A549 (cell line): ENCODE data around the gene GRHL3. TPM values are rescaled to one million over a fixed set of nuclear protein-coding genes. Genes with fewer than 3 reads are reported as not detected.

ENCODE experiments used
- ATAC-seq, 2 experiments: fragments of 200-7000 bp in 1 of 2; fragments of >200 bp in 1 of 2; cut with Nextera tagmentation in 1 of 2; cut with Tn5 transposase in 1 of 2; 3 replicates each; pipeline versions ENCODE4 v1.8.0 to v1.9.1; 2018 to 2020; ENCODE audit warnings: mild to moderate bottlenecking in 1 of 2, moderate library complexity in 1 of 2
- CTCF ChIA-PET: fragments of 300-600 bp; sonication (Branson Sonifier 250); formaldehyde crosslinking; extraction: SDS; loops from one replicate; lab custom pipeline; 2021; ENCODE audit warnings: antibody characterized with exemption, inconsistent platforms; lab: Yijun Ruan, JAX
- POLR2A ChIA-PET: fragments of 350-600 bp; formaldehyde crosslinking; extraction: SDS; loops from one replicate; lab custom pipeline; 2021; ENCODE audit warnings: antibody characterized with exemption, inconsistent platforms; lab: Yijun Ruan, JAX
- DNase-seq, 2 experiments: peaks; one replicate each; pipeline versions ENCODE4 v3.0.0 to v3.0.0-alpha.2; 2011 to 2016; ENCODE audit warnings: low read depth in 1 of 2, low spot score in 1 of 2
- FAIRE-seq: peaks from 2 replicates; lab custom pipeline; 2011; peaks lifted over from hg19 to GRCh38; lab: Jason Lieb, UNC
- H3K27ac ChIP-seq, 2 experiments: fragments of >200 bp; sonication (Bioruptor Twin); formaldehyde crosslinking; 3 replicates each; pipeline ENCODE4 v1.5.1; 2016 to 2017
- H3K4me1 ChIP-seq: fragments of >200 bp; sonication (Bioruptor Twin); formaldehyde crosslinking; 3 replicates; pipeline ENCODE4 v1.6.1; 2016
- H3K4me2 ChIP-seq: fragments of >200 bp; sonication (Bioruptor Twin); formaldehyde crosslinking; 3 replicates; pipeline ENCODE4 v1.6.1; 2016
- H3K4me3 ChIP-seq: fragments of >200 bp; sonication (Bioruptor Twin); formaldehyde crosslinking; 3 replicates; pipeline ENCODE4 v1.5.1; 2016
- H3K9me3 ChIP-seq: fragments of >200 bp; sonication (Bioruptor Twin); formaldehyde crosslinking; 3 replicates; pipeline ENCODE4 v1.6.1; 2016
- ATOH8 ChIP-seq: fragments of 250-450 bp; sonication (Bioruptor Pico); IDR thresholded peaks from 2 replicates; pipeline ENCODE4 v1.5.0; 2020; ENCODE audit warnings: low read depth, mild to moderate bottlenecking, moderate library complexity
- BCL3 ChIP-seq: fragments of >200 bp; sonication (Bioruptor Twin); formaldehyde crosslinking; IDR thresholded peaks from 3 replicates; pipeline ENCODE4 v1.6.1; 2016
- EHF ChIP-seq: fragments of 250-450 bp; sonication (Bioruptor Pico); IDR thresholded peaks from 2 replicates; pipeline ENCODE4 v1.5.0; 2020; ENCODE audit warnings: mild to moderate bottlenecking
- EHMT2 ChIP-seq: fragments of 200-600 bp; sonication (generic); IDR thresholded peaks from 2 replicates; pipeline ENCODE4 v1.6.1; 2016; ENCODE audit warnings: antibody characterized with exemption, low read depth, mild to moderate bottlenecking, moderate library complexity
- ELK1 ChIP-seq: fragments of 150-350 bp; IDR thresholded peaks from 2 replicates; pipeline ENCODE4 v1.6.1; 2014; ENCODE audit warnings: low read depth, mild to moderate bottlenecking, low read length
- FOSB ChIP-seq: fragments of 250-450 bp; sonication (Bioruptor Pico); IDR thresholded peaks from 2 replicates; pipeline ENCODE4 v1.5.0; 2020; ENCODE audit warnings: mild to moderate bottlenecking, moderate library complexity
- HDAC2 ChIP-seq: fragments of 200-600 bp; sonication (generic); IDR thresholded peaks from 2 replicates; pipeline ENCODE4 v1.6.1; 2016
- HES2 ChIP-seq: fragments of >200 bp; sonication (Bioruptor Twin); formaldehyde crosslinking; IDR thresholded peaks from 2 replicates; pipeline ENCODE4 v1.6.1; 2016
- HEYL ChIP-seq: fragments of 250-450 bp; sonication (Bioruptor Pico); IDR thresholded peaks from 2 replicates; pipeline ENCODE4 v1.8.0; 2021; ENCODE audit warnings: mild to moderate bottlenecking, moderate library complexity
- HOXB13 ChIP-seq: fragments of 250-450 bp; sonication (Bioruptor Pico); IDR thresholded peaks from 2 replicates; pipeline ENCODE4 v1.5.0; 2020; ENCODE audit warnings: low read depth, mild to moderate bottlenecking, moderate library complexity
- HOXB5 ChIP-seq: fragments of 250-450 bp; sonication (Bioruptor Pico); IDR thresholded peaks from 2 replicates; pipeline ENCODE4 v1.5.0; 2020; ENCODE audit warnings: mild to moderate bottlenecking, moderate library complexity
- KDM5A ChIP-seq: fragments of 200-600 bp; sonication (generic); IDR thresholded peaks from 2 replicates; pipeline ENCODE4 v1.6.1; 2016; ENCODE audit warnings: antibody characterized with exemption, mild to moderate bottlenecking
- MAZ ChIP-seq: fragments of 150-350 bp; IDR thresholded peaks from 2 replicates; pipeline ENCODE4 v1.6.1; 2014; ENCODE audit warnings: antibody characterized with exemption, low read depth, low read length, borderline replicate concordance
- NFE2L2 ChIP-seq: fragments of 150-350 bp; conservative IDR thresholded peaks from 2 replicates; pipeline ENCODE4 v1.6.1; 2014; ENCODE audit warnings: low read length
- NPAS2 ChIP-seq: fragments of 250-450 bp; sonication (Bioruptor Pico); IDR thresholded peaks from 2 replicates; pipeline ENCODE4 v1.8.0; 2022; ENCODE audit warnings: mild to moderate bottlenecking, moderate library complexity, borderline replicate concordance
- POLR2A ChIP-seq: IDR thresholded peaks from 2 replicates; pipeline ENCODE4 v1.6.1; 2012; ENCODE audit warnings: mild to moderate bottlenecking, low read length
- RFX5 ChIP-seq: fragments of 450-650 bp; IDR thresholded peaks from 2 replicates; pipeline ENCODE4 v1.7.1; 2014; ENCODE audit warnings: antibody characterized with exemption, mild to moderate bottlenecking, moderate library complexity
- TFCP2L1 ChIP-seq: fragments of 250-450 bp; sonication (Bioruptor Pico); IDR thresholded peaks from 2 replicates; pipeline ENCODE4 v1.5.0; 2021; ENCODE audit warnings: mild to moderate bottlenecking
- USF2 ChIP-seq: fragments of 450-650 bp; IDR thresholded peaks from 2 replicates; pipeline ENCODE4 v1.6.1; 2014; ENCODE audit warnings: antibody characterized with exemption
- ZNF302 ChIP-seq: fragments of 250-450 bp; sonication (Bioruptor Pico); IDR thresholded peaks from 2 replicates; pipeline ENCODE4 v1.9.0; 2021; ENCODE audit warnings: inconsistent platforms, mild to moderate bottlenecking, moderate library complexity
- WGBS: methylation state at CpG from one replicate; pipeline ENCODE4 v1.1.6; 2017; ENCODE audit errors: missing lambda C conversion rate; 5-methylcytosine and 5-hydroxymethylcytosine counted together
- polyA plus RNA-seq, 4 experiments: library from polyadenylated mRNA; depleted of rRNA in 3 of 4; stranded (reverse); fragments of >200 nt; fragmentation: RNase III in 1 of 4; extraction: RNeasy Plus Mini Kit Qiagen cat#74134 plus additional on column Dnase treatment in 1 of 4; gene quantifications; 2 replicates in 3 of 4; 3 replicates in 1 of 4; pipeline ENCODE4 v1.2.3, GENCODE V29; 2011 to 2017
- TF ChIP-seq, protein P1 (sequence below): fragments of >200 bp; sonication (Bioruptor Twin); formaldehyde crosslinking; IDR thresholded peaks from 3 replicates; pipeline ENCODE4 v1.5.1; 2016
- TF ChIP-seq, protein P2 (sequence below): IDR thresholded peaks from 2 replicates; pipeline ENCODE4 v1.6.1; 2012

The GRHL3 gene
- polyA plus RNA-seq, 2 of the 4 experiments (the other 2 are of a cell fraction): 0.58 to 1.6 TPM

GRCh38 chr1:24379733-24380315 is 60.7 kb downstream of the GRHL3 start:
- Histone ChIP-seq H3K27ac (peak overlapping the region in 1 of 2 experiments; percentile 59; a peak in 2 of 6 replicates), H3K4me3 (no peak overlapping the region), H3K4me1 (peaks cover 17% of the 10 kb centered on the region)
- 72% methylated on average over 8 of the region's 8 CpGs for WGBS
- FAIRE-seq (no peak), ATAC-seq (no peak)
- TF ChIP-seq, protein P1, sequence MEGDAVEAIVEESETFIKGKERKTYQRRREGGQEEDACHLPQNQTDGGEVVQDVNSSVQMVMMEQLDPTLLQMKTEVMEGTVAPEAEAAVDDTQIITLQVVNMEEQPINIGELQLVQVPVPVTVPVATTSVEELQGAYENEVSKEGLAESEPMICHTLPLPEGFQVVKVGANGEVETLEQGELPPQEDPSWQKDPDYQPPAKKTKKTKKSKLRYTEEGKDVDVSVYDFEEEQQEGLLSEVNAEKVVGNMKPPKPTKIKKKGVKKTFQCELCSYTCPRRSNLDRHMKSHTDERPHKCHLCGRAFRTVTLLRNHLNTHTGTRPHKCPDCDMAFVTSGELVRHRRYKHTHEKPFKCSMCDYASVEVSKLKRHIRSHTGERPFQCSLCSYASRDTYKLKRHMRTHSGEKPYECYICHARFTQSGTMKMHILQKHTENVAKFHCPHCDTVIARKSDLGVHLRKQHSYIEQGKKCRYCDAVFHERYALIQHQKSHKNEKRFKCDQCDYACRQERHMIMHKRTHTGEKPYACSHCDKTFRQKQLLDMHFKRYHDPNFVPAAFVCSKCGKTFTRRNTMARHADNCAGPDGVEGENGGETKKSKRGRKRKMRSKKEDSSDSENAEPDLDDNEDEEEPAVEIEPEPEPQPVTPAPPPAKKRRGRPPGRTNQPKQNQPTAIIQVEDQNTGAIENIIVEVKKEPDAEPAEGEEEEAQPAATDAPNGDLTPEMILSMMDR: no peak
- TF ChIP-seq ELK1 (no peak), RFX5 (0 out of 2 replicates have a peak, but pooled peaks have one; percentile 38)
- TF ChIP-seq, all 56 proteins: peak for 1
- DNase-seq: no peak
- Histone ChIP-seq H3K4me2 (no peak overlapping the region), H3K9me3 (no peaks in the 10 kb centered on the region)
- ChIA-PET CTCF (interaction anchor here (1.3 to 23.6 kb wide), 2 partner anchors 11 to 184 kb away, joined by 6 to 748 read pairs; no protein-coding TSS in a partner anchor), POLR2A (no interaction called here)

DNA sequence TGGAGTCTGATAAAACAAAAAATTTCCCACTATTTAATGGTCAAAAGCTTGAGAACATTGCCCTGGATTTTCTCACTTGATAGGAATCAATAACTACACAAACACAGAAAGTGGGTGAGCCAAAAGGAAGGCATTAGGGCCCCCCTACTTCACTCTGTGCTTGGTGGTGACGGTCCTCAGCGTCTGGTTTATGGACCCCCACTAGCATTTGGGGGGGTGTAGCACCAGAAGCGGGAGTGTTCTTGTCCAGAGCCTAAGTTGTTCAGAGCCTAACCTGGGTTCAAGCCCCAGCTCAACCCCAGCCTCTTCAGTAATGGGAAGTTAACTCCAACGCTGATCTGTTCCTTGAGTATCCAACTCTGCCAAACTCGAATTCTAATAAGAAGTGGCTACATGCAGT is 61.4 kb downstream of the GRHL3 start:
- TF ChIP-seq NFE2L2: no peak
- TF ChIP-seq BCL3: no peak
- TF ChIP-seq ATOH8 (CRISPR knock-in tag): no peak
- TF ChIP-seq MAZ: no peak
- TF ChIP-seq NPAS2 (CRISPR knock-in tag): no peak
- TF ChIP-seq HDAC2: no peak
- no peak for TF ChIP-seq USF2
- TF ChIP-seq HEYL (CRISPR knock-in tag): no peak
- TF ChIP-seq HOXB13 (CRISPR knock-in tag): no peak
- POLR2A ChIA-PET: no interaction called here
- Histone ChIP-seq H3K4me3 (no peak overlapping the region), H3K9me3 (no peaks in the 10 kb centered on the region), H3K4me1 (peaks cover 11% of the 10 kb centered on the region), H3K27ac (peak overlapping the region in 1 of 2 experiments; percentile 59; a peak in 3 of 6 replicates), H3K4me2 (no peak overlapping the region)
- FAIRE-seq (no peak), DNase-seq (no peak), ATAC-seq (no peak)
- CTCF ChIA-PET: interaction anchor here (0.8 to 23.6 kb wide), 3 partner anchors 11 to 185 kb away, joined by 3 to 748 read pairs (median 4); no protein-coding TSS in a partner anchor
- WGBS: 91% methylated on average over 4 of the region's 5 CpGs

GRCh38 chr1:24381256-24381655 is 62.1 kb downstream of the GRHL3 start:
- H3K27ac ChIP-seq: 0 out of 6 replicates have a peak overlapping the region, but pooled peaks of 1 of the 2 experiments have one; percentile 59
- POLR2A ChIA-PET: no interaction called here
- no peak overlapping the region for H3K4me2 ChIP-seq
- no peak overlapping the region for H3K4me3 ChIP-seq
- ATAC-seq (no peak), DNase-seq (no peak), FAIRE-seq (no peak)
- CTCF ChIA-PET: interaction anchor here (0.9 to 23.6 kb wide), 5 partner anchors 11 to 231 kb away, joined by 3 to 748 read pairs (median 4); no protein-coding TSS in a partner anchor
- WGBS: 91% methylated on average over 2 of the region's 2 CpGs
- TF ChIP-seq RFX5 (no peak), NFE2L2 (no peak), HDAC2 (no peak), POLR2A (no peak), TFCP2L1 (no peak), ZNF302 (no peak), HES2 (no peak), FOSB (CRISPR knock-in tag) (no peak), HOXB5 (CRISPR knock-in tag) (no peak), KDM5A (no peak), EHF (no peak), ELK1 (no peak), EHMT2 (no peak)
- TF ChIP-seq, protein P2, sequence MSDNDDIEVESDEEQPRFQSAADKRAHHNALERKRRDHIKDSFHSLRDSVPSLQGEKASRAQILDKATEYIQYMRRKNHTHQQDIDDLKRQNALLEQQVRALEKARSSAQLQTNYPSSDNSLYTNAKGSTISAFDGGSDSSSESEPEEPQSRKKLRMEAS: no peak
- no peaks in the 10 kb centered on the region for H3K9me3 ChIP-seq
- H3K4me1 ChIP-seq: peaks cover 6% of the 10 kb centered on the region
